Transverse colon (tissue), 4 donors: ENCODE measurements around the gene SNX1.

ENCODE experiments used
- POLR2A ChIP-seq: fragments of 450-650 bp; IDR thresholded peaks from one replicate; pipeline ENCODE4 v1.6.1; 2016; ENCODE audit warnings: antibody characterized with exemption, mild to moderate bottlenecking, moderate library complexity
- POLR2AphosphoS5 ChIP-seq, 3 donors: sonication (generic); formaldehyde crosslinking; IDR thresholded peaks; one replicate each; pipeline ENCODE4 v1.6.1; 2016; ENCODE audit warnings: antibody characterized with exemption in 3 of 3
- TF ChIP-seq, protein P1 (sequence below), 5 experiments: fragments of 200-600 bp in 3 of 5; fragments of 450-650 bp in 2 of 5; sonication (generic) in 3 of 5; IDR thresholded peaks; 1 replicate in 2 of 5; 2 replicates in 3 of 5; pipeline ENCODE4 v1.5.1; 2016 to 2017; ENCODE audit warnings: antibody characterized with exemption in 5 of 5, inconsistent platforms in 3 of 5, mild to moderate bottlenecking in 2 of 5, moderate library complexity in 1 of 5

DNA sequence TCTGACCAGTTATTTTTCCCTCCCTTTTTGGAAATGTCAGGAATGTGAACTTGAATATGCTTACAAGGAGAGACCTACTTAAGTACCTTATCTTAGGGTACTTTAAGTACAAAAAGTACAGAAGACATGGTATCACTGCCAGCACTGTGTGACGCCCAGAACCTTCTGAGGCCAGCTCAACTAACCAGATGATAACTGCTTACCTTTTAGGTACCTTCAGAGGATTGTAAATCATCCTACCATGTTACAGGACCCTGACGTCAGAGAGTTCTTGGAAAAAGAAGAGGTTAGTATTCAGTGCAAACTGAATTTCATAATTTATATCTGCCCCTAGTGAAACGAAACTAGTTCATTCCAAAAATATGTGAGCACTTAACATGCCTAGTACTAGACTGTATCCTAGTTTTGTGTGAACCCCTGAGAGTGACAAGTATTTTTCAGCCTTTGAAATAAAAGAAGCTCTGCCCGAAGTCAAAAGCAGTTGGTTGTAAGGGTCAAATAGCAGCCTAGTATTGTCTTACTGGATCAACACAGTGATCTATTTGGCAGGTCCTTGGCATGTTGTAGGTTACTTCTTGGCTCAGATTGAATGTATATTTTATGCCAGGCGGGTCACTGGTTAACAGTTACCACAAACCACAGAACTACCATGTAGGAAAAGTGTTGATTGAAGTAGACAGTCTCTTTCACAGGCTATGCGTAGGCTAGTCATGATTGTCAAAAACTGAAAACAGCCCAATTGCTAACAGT, 31.9 kb downstream of the SNX1 start:
- no peak for TF ChIP-seq POLR2A
- TF ChIP-seq, protein P1, sequence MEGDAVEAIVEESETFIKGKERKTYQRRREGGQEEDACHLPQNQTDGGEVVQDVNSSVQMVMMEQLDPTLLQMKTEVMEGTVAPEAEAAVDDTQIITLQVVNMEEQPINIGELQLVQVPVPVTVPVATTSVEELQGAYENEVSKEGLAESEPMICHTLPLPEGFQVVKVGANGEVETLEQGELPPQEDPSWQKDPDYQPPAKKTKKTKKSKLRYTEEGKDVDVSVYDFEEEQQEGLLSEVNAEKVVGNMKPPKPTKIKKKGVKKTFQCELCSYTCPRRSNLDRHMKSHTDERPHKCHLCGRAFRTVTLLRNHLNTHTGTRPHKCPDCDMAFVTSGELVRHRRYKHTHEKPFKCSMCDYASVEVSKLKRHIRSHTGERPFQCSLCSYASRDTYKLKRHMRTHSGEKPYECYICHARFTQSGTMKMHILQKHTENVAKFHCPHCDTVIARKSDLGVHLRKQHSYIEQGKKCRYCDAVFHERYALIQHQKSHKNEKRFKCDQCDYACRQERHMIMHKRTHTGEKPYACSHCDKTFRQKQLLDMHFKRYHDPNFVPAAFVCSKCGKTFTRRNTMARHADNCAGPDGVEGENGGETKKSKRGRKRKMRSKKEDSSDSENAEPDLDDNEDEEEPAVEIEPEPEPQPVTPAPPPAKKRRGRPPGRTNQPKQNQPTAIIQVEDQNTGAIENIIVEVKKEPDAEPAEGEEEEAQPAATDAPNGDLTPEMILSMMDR (IDR thresholded peaks at IDR 0.05) = no peak
- no peak for TF ChIP-seq POLR2AphosphoS5 (IDR thresholded peaks at IDR 0.05)
